BE2C (cell line): ENCODE results near the gene PARP14.

Experiments used
- DNase-seq: peaks from one replicate; pipeline ENCODE4 v3.0.0-alpha.2; 2020
- H3K27me3 ChIP-seq: fragments of 250-450 bp; sonication (Bioruptor Pico); 2 replicates; pipeline ENCODE4 v1.5.1; 2020; ENCODE audit warnings: mild to moderate bottlenecking
- H3K36me3 ChIP-seq: fragments of 250-450 bp; sonication (Bioruptor Pico); 2 replicates; pipeline ENCODE4 v1.5.1; 2020; ENCODE audit warnings: mild to moderate bottlenecking
- H3K4me1 ChIP-seq: fragments of 250-450 bp; sonication (Bioruptor Pico); 2 replicates; pipeline ENCODE4 v1.5.1; 2020
- H3K4me3 ChIP-seq: 2 replicates; pipeline ENCODE4 v1.5.1; 2011; ENCODE audit warnings: low read depth, low read length
- H3K9me3 ChIP-seq: fragments of 250-450 bp; sonication (Bioruptor Pico); 2 replicates; pipeline ENCODE4 v1.5.1; 2020
- CTCF ChIP-seq: IDR thresholded peaks from 2 replicates; pipeline ENCODE4 v1.5.1; 2012; ENCODE audit warnings: mild to moderate bottlenecking, low read depth, low read length

PARP14 gene

GRCh38 chr3:122691195-122691594, 10.6 kb downstream of the PARP14 start:
- peaks cover 4% of the 10 kb centered on the region for H3K4me1 ChIP-seq
- no peaks in the 10 kb centered on the region; the same call in 1 of the 2 replicates for H3K36me3 ChIP-seq
- no peaks in the 10 kb centered on the region for H3K27me3 ChIP-seq
- no peaks in the 10 kb centered on the region for H3K9me3 ChIP-seq
- TF ChIP-seq CTCF = no peak
- DNase-seq = no peak
- H3K4me3 ChIP-seq = no peak overlapping the region

GRCh38 chr3:122692674-122693073, 12.0 kb downstream of the PARP14 start:
- Histone ChIP-seq H3K36me3 (no peaks in the 10 kb centered on the region; the same call in 1 of the 2 replicates), H3K4me3 (no peak overlapping the region), H3K9me3 (no peaks in the 10 kb centered on the region), H3K4me1 (peaks cover 4% of the 10 kb centered on the region), H3K27me3 (no peaks in the 10 kb centered on the region; the same call in 1 of the 2 replicates)
- TF ChIP-seq CTCF = no peak
- DNase-seq = no peak

- Histone ChIP-seq H3K36me3 (no peaks in the 10 kb centered on the region; the same call in 1 of the 2 replicates), H3K4me1 (peaks cover under 1% of the 10 kb centered on the region), H3K9me3 (no peaks in the 10 kb centered on the region), H3K4me3 (no peak overlapping the region), H3K27me3 (no peaks in the 10 kb centered on the region; the same call in 1 of the 2 replicates)
- no peak for DNase-seq
- no peak for TF ChIP-seq CTCF
Measured at GRCh38 chr3:122694966-122695365, 14.3 kb downstream of the PARP14 start.

- H3K27me3 ChIP-seq = no peaks in the 10 kb centered on the region; the same call in 1 of the 2 replicates
- no peak overlapping the region for H3K4me3 ChIP-seq
- H3K9me3 ChIP-seq = no peaks in the 10 kb centered on the region
- no peaks in the 10 kb centered on the region for H3K4me1 ChIP-seq
- DNase-seq = no peak
- no peaks in the 10 kb centered on the region; the same call in 1 of the 2 replicates for H3K36me3 ChIP-seq
- no peak for TF ChIP-seq CTCF
Measured at GRCh38 chr3:122695927-122696561, 15.4 kb downstream of the PARP14 start.

- Histone ChIP-seq H3K4me1 (no peaks in the 10 kb centered on the region), H3K27me3 (no peaks in the 10 kb centered on the region; the same call in 1 of the 2 replicates), H3K4me3 (no peak overlapping the region), H3K36me3 (no peaks in the 10 kb centered on the region), H3K9me3 (no peaks in the 10 kb centered on the region)
- no peak for TF ChIP-seq CTCF
- no peak for DNase-seq
Measured at GRCh38 chr3:122697952-122698620, 17.4 kb downstream of the PARP14 start.

- no peak for TF ChIP-seq CTCF
- Histone ChIP-seq H3K4me1 (no peaks in the 10 kb centered on the region), H3K9me3 (no peaks in the 10 kb centered on the region), H3K4me3 (no peak overlapping the region), H3K36me3 (no peaks in the 10 kb centered on the region), H3K27me3 (no peaks in the 10 kb centered on the region; the same call in 1 of the 2 replicates)
- DNase-seq = no peak
Measured at GRCh38 chr3:122700193-122700592, 19.6 kb downstream of the PARP14 start.
